Tibial nerve (tissue), 4 donors: ENCODE results near the gene CAMKMT. TPM values are rescaled to one million over a fixed set of nuclear protein-coding genes. Genes with fewer than 3 reads are reported as not detected.
"Not testable (repeated sequence)": the region's sequence is repeated elsewhere in the genome, so short reads cannot be mapped to it uniquely, and the experiment has no call there.

ENCODE experiments used
- DNase-seq, 2 donors: peaks; one replicate each; pipeline ENCODE4 v3.0.0-alpha.2; 2019; ENCODE audit warnings: low spot score in 2 of 2
- H3K27ac ChIP-seq, 4 donors: fragments of 200-600 bp; sonication (generic) in 3 of 4; one replicate each; pipeline ENCODE4 v1.5.1; 2017 to 2019; ENCODE audit warnings: mild to moderate bottlenecking in 1 of 4
- H3K27me3 ChIP-seq, 2 donors: fragments of 200-600 bp; sonication (generic) in 1 of 2; one replicate each; pipeline versions ENCODE4 v1.5.1 to v1.6.0; 2017 to 2019
- H3K36me3 ChIP-seq, 3 donors: fragments of 200-600 bp; sonication (generic); one replicate each; pipeline ENCODE4 v1.5.1; 2018 to 2019
- H3K4me1 ChIP-seq, 4 donors: fragments of 200-600 bp; sonication (generic) in 3 of 4; one replicate each; pipeline ENCODE4 v1.5.1; 2017 to 2019
- H3K4me3 ChIP-seq, 4 donors: fragments of 200-600 bp; sonication (generic) in 3 of 4; one replicate each; pipeline ENCODE4 v1.5.1; 2017 to 2019; ENCODE audit warnings: mild to moderate bottlenecking in 1 of 4, moderate library complexity in 1 of 4
- H3K9me3 ChIP-seq, 4 donors: fragments of 200-600 bp; sonication (generic) in 3 of 4; one replicate each; pipeline ENCODE4 v1.5.1; 2017 to 2019
- EP300 ChIP-seq, 2 donors: sonication (generic); formaldehyde crosslinking; IDR thresholded peaks; one replicate each; pipeline ENCODE4 v1.6.1; 2017; ENCODE audit warnings: antibody characterized with exemption in 2 of 2, mild to moderate bottlenecking in 1 of 2
- POLR2A ChIP-seq, 2 donors: fragments of 450-650 bp; IDR thresholded peaks; one replicate each; pipeline ENCODE4 v1.6.1; 2017; ENCODE audit warnings: antibody characterized with exemption in 2 of 2, mild to moderate bottlenecking in 2 of 2, moderate library complexity in 2 of 2
- WGBS, 2 donors: methylation state at CpG; one replicate each; pipeline ENCODE4 v1.1.5; 2018; 5-methylcytosine and 5-hydroxymethylcytosine counted together
- total RNA-seq, 4 donors: library from RNA; depleted of rRNA; stranded (reverse); fragments of >200 nt; gene quantifications; one replicate each; pipeline ENCODE4 v1.1.0, GENCODE V29; 2016
- TF ChIP-seq, protein P1 (sequence below), 5 experiments: fragments of 200-600 bp in 3 of 5; fragments of 450-650 bp in 2 of 5; sonication (generic) in 3 of 5; IDR thresholded peaks; one replicate each; pipeline ENCODE4 v1.5.1; 2016 to 2019; ENCODE audit warnings: antibody characterized with exemption in 5 of 5, mild to moderate bottlenecking in 3 of 5, moderate library complexity in 2 of 5

CAMKMT gene
- total RNA-seq, 4 donors from 2014 or later, result 8.4 to 14.1 (median 9.7) TPM

DNA sequence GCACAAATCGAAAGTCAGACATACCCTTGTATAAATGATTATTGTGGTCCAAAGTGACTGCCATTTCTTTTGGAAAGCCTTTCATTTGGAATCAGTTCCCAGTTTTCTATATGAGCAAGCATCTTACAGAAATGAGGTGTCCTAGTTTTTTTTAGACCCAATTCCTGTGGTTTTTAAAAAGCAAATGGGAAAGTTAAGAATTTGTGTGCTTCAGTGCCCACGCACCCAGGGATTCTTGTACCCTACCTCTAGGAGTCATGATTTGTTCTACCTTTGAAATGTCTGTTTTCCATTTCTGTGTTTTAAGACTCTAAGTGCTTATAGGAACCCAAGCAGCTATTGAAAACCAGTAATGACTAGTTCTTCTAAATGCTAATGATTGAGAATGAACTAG, 218.1 kb downstream of the CAMKMT start:
- DNase-seq, result no peak
- 87 to 92% methylated on average over 2 of the region's 2 CpGs for WGBS, 2 donors
- Histone ChIP-seq H3K27ac (no peak overlapping the region), H3K27me3 (no peaks in the 10 kb centered on the region), H3K4me1 (peaks cover 0 to 8% (median 3%) of the 10 kb centered on the region in 4 donors), H3K36me3 (no peaks in the 10 kb centered on the region), H3K4me3 (no peak overlapping the region), H3K9me3 (no peaks in the 10 kb centered on the region)
- no peak for TF ChIP-seq EP300 (IDR thresholded peaks at IDR 0.05)
- TF ChIP-seq POLR2A (IDR thresholded peaks at IDR 0.05), result no peak
- TF ChIP-seq, protein P1, sequence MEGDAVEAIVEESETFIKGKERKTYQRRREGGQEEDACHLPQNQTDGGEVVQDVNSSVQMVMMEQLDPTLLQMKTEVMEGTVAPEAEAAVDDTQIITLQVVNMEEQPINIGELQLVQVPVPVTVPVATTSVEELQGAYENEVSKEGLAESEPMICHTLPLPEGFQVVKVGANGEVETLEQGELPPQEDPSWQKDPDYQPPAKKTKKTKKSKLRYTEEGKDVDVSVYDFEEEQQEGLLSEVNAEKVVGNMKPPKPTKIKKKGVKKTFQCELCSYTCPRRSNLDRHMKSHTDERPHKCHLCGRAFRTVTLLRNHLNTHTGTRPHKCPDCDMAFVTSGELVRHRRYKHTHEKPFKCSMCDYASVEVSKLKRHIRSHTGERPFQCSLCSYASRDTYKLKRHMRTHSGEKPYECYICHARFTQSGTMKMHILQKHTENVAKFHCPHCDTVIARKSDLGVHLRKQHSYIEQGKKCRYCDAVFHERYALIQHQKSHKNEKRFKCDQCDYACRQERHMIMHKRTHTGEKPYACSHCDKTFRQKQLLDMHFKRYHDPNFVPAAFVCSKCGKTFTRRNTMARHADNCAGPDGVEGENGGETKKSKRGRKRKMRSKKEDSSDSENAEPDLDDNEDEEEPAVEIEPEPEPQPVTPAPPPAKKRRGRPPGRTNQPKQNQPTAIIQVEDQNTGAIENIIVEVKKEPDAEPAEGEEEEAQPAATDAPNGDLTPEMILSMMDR (IDR thresholded peaks at IDR 0.05), result no peak

DNA sequence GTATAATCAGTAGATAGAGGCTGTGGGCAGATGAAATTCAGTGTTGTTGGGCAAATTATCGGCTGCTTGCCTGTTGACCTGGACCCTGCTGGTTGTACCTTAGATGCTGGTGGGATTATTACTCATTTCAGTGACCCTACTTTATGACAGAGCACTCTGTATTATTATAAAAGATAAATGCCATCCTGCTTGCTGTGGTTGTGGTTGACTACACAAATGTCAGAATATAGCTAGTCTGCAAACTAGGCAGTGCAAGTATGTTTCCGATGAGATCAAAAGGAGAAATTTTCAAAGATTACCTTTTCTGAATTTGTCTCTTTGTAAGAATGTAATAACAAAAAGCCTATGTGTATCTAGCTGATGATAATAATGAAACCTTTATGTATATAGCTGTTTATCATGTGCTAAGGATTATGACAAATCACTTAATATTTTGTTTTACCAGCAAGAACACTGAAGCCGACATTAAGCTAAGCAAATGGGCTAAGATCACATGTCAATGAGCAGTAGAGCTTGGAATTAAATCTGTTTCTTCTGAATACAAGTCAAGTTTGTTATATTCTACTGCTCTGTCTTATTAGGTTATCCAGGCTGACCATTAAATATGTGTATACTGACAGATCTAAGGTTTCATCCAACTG, 219.2 kb downstream of the CAMKMT start:
- no peak overlapping the region for H3K4me3 ChIP-seq
- 75 to 87% methylated on average over 3 of the region's 3 CpGs for WGBS, 2 donors
- peaks cover 0 to 8% (median 3%) of the 10 kb centered on the region in 4 donors for H3K4me1 ChIP-seq
- no peaks in the 10 kb centered on the region for H3K9me3 ChIP-seq
- no peak overlapping the region for H3K27ac ChIP-seq
- H3K36me3 ChIP-seq, result no peaks in the 10 kb centered on the region
- no peak for TF ChIP-seq POLR2A (IDR thresholded peaks at IDR 0.05)
- TF ChIP-seq, protein P1 (IDR thresholded peaks at IDR 0.05), result no peak
- no peak for TF ChIP-seq EP300 (IDR thresholded peaks at IDR 0.05)
- DNase-seq, result no peak
- H3K27me3 ChIP-seq, result no peaks in the 10 kb centered on the region

DNA sequence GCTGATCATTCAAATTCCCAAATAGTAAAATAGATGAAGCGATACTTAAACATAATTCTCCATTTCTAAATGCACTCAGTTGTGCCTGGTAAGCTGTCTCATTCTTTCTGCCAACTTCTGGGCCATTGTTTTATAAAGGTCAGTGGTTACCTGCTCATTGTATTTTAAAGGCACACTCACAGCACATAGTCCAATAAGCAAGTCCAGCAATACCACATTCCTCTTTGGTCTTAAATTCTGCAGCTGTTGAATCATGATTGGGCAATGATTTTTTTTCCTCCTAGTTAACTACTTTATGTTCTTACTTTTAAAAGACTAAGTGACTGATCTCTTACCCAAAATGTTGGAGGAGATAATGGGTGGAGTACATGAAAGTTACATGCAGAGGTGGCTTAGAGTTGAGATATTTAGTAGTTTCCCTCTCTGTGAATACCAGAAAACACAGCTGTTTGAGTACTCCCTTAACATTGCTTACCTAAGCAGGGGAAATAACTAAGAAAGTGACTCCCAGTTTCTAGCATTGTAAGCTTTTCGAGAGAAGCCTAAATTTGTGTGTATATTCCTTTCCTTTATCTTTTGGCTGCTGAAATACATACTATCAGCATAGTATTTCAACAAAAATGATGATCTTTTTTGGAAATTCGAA, 220.7 kb downstream of the CAMKMT start:
- no peak overlapping the region for H3K27ac ChIP-seq
- H3K27me3 ChIP-seq, result no peaks in the 10 kb centered on the region
- no peak overlapping the region for H3K4me3 ChIP-seq
- no peaks in the 10 kb centered on the region for H3K9me3 ChIP-seq
- no peaks in the 10 kb centered on the region for H3K36me3 ChIP-seq
- no peak for DNase-seq
- peaks cover 0 to 8% (median 3%) of the 10 kb centered on the region in 4 donors for H3K4me1 ChIP-seq
- 94% methylated on average over 3 of the region's 3 CpGs for WGBS, 2 donors
- TF ChIP-seq EP300 (IDR thresholded peaks at IDR 0.05), result no peak
- TF ChIP-seq POLR2A (IDR thresholded peaks at IDR 0.05), result no peak
- TF ChIP-seq, protein P1 (IDR thresholded peaks at IDR 0.05), result no peak

DNA sequence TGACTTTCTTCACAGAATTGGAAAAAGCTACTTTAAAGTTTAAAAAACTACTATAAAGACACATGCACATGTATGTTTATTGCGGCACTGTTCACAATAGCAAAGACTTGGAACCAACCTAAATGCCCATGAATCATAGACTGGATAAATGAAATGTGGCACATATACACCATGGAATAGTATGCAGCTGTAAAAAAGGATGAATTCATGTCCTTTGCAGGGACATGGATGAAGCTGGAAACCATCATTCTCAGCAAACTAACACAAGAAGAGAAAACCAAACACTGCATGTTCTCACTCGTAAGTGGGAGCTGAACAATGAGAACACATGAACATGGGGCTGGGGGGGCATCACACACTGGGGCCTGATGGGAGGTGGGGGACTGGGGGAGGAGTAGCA, 233.9 kb downstream of the CAMKMT start:
- not testable (repeated sequence) for H3K27ac ChIP-seq, H3K27me3 ChIP-seq, H3K36me3 ChIP-seq, DNase-seq, H3K9me3 ChIP-seq, H3K4me1 ChIP-seq, H3K4me3 ChIP-seq
- WGBS, 2 donors, result 95 to 100% methylated on average over 2 of the region's 2 CpGs

DNA sequence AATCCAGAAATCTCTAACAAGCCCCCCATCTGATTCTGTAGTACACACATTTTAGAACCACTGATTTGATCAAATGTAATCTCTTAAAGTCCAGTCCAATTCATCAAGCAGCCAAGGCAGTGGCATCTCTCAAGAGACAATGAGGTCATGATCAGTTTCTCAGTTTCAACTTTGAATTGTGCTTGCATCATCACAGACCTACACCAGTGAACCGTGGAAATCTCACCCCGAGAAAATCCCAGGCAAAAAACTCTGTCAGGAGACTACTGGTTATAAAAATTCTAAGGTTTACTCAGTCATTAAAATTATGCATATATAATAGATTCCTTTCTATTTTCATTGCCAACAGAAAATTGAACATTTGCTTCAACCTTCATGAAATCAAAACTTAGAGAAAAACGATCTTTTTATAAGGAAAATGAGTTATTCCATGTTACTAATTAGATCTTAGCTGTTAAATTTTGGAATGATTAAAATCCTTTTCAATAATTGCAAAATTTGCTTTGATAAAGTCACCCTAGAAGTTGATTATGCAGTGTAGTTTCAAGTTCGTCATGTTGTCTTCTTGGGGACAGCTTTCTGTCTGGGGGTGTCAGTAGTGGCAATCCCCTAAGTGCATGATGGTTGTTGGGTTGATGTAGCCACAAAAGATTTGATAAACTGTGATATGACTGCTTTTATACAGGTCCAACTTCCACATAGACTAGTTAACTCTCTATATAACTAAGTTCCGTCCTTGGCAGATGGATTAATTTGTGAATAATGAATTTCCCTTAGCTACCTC, 235.0 kb downstream of the CAMKMT start:
- Histone ChIP-seq H3K27ac (no peak overlapping the region), H3K27me3 (no peaks in the 10 kb centered on the region), H3K4me3 (no peak overlapping the region), H3K36me3 (no peaks in the 10 kb centered on the region), H3K4me1 (no peaks in the 10 kb centered on the region), H3K9me3 (no peaks in the 10 kb centered on the region)
- TF ChIP-seq POLR2A (IDR thresholded peaks at IDR 0.05) (no peak), EP300 (IDR thresholded peaks at IDR 0.05) (no peak)
- TF ChIP-seq, protein P1 (IDR thresholded peaks at IDR 0.05), result no peak
- WGBS, 2 donors, result 70% methylated on average over 5 of the region's 5 CpGs
- DNase-seq, result no peak
